ENCODE measurements around the gene PRDX5. TPM values are rescaled to one million over a fixed set of nuclear protein-coding genes. Genes with fewer than 3 reads are reported as not detected.

PRDX5 gene
- total and polyA plus RNA-seq, 2 donors (not counting 1 experiment from before 2014, with no cell fraction given), result 50.4 to 95.5 TPM

- no peaks in the 10 kb centered on the region for H3K27me3 Mint-ChIP-seq
- Histone ChIP-seq H3K36me3 (replicated peaks in 1 of 2; ENCODE audit: control extremely low read depth in 1 of 2, control insufficient read depth in 1 of 2, extremely low read depth in 1 of 2, insufficient read depth in 2 of 2, low read length in 1 of 2) (peaks cover 0 to 7% of the 10 kb centered on the region in 2 experiments), H2AFZ (ENCODE audit: insufficient read depth, low read depth, low read length, poor library complexity, severe bottlenecking) (no peak overlapping the region), H3K9ac (ENCODE audit: low read length) (no peak overlapping the region), H3K27ac (ENCODE audit: low read length in 2 of 2) (no peak overlapping the region), H3K4me1 (ENCODE audit: control insufficient read depth in 2 of 2, insufficient read depth in 2 of 2, low read length in 2 of 2) (peaks cover 8 to 21% of the 10 kb centered on the region in 2 donors), H3K27me3 (replicated peaks in 1 of 4; ENCODE audit: control extremely low read depth in 1 of 4, control insufficient read depth in 3 of 4, insufficient read depth in 4 of 4, low read length in 3 of 4) (no peaks in the 10 kb centered on the region), H3K79me2 (ENCODE audit: control insufficient read depth, insufficient read depth, low read length) (peaks cover 5% of the 10 kb centered on the region), H3K4me2 (replicated peaks; ENCODE audit: low read depth, low read length, poor library complexity, severe bottlenecking) (no peak overlapping the region), H3K4me3 (ENCODE audit: control extremely low read depth in 1 of 5, extremely low read depth in 1 of 5, insufficient read depth in 1 of 5, low read depth in 2 of 5, low read length in 4 of 5) (no peak overlapping the region), H4K20me1 (ENCODE audit: control insufficient read depth, insufficient read depth, low read length, poor library complexity, severe bottlenecking) (no peaks in the 10 kb centered on the region), H3K9me3 (ENCODE audit: control extremely low read depth in 1 of 3, control insufficient read depth in 2 of 3, insufficient read depth in 1 of 3, low read length in 2 of 3) (no peaks in the 10 kb centered on the region)
- 100% methylated on average over 5 of the region's 5 CpGs for WGBS (ENCODE audit: insufficient coverage)
- POLR2A ChIA-PET, result no interaction called here
- intact Hi-C loops (cut with micrococcal nuclease), result no loop called here
- no peak for DNase-seq
- TF ChIP-seq CTCF (IDR thresholded peaks at IDR 0.05), result no peak
- no peak for TF ChIP-seq EZH2 (IDR thresholded peaks at IDR 0.05; ENCODE audit: borderline replicate concordance, insufficient read depth, low read depth, low read length, poor library complexity, severe bottlenecking)
- CTCF ChIA-PET, result interaction anchor here (1.0 kb wide), 1 partner anchor 34 kb away, joined by 4 read pairs; no protein-coding TSS in a partner anchor
- peaks cover 30% of the 10 kb centered on the region for H3K4me1 Mint-ChIP-seq
- no peaks in the 10 kb centered on the region for H3K9me3 Mint-ChIP-seq (ENCODE audit: insufficient read depth)
- H3K27ac Mint-ChIP-seq, result no peak overlapping the region
- no peak overlapping the region for H3K4me3 Mint-ChIP-seq
- no peak for ATAC-seq (ENCODE audit: low read depth)
These were observed 3.6 kb downstream of the PRDX5 start for GRCh38 chr11:64321533-64321932.

GRCh38 chr11:64322925-64323260 is 5.0 kb downstream of the PRDX5 start:
- no peaks in the 10 kb centered on the region for H4K20me1 ChIP-seq (ENCODE audit: control insufficient read depth, insufficient read depth, low read length, poor library complexity, severe bottlenecking)
- POLR2A ChIA-PET, result interaction anchor here (0.6 to 1.8 kb wide), 2 partner anchors 12 to 109 kb away, joined by 7 to 9 read pairs; no protein-coding TSS in a partner anchor

More at GRCh38 chr11:64322925-64323260, 5.0 kb downstream of the PRDX5 start:
- Histone ChIP-seq H2AFZ (ENCODE audit: insufficient read depth, low read depth, low read length, poor library complexity, severe bottlenecking) (no peak overlapping the region), H3K27ac (ENCODE audit: low read length in 2 of 2) (no peak overlapping the region), H3K4me3 (ENCODE audit: control extremely low read depth in 1 of 5, extremely low read depth in 1 of 5, insufficient read depth in 1 of 5, low read depth in 2 of 5, low read length in 4 of 5) (no peak overlapping the region), H3K27me3 (replicated peaks in 1 of 4; ENCODE audit: control extremely low read depth in 1 of 4, control insufficient read depth in 3 of 4, insufficient read depth in 4 of 4, low read length in 3 of 4) (no peaks in the 10 kb centered on the region), H3K9me3 (ENCODE audit: control extremely low read depth in 1 of 3, control insufficient read depth in 2 of 3, insufficient read depth in 1 of 3, low read length in 2 of 3) (no peaks in the 10 kb centered on the region), H3K9ac (ENCODE audit: low read length) (no peak overlapping the region), H3K4me1 (ENCODE audit: control insufficient read depth in 2 of 2, insufficient read depth in 2 of 2, low read length in 2 of 2) (peaks cover 8 to 14% of the 10 kb centered on the region in 2 donors), H3K79me2 (ENCODE audit: control insufficient read depth, insufficient read depth, low read length) (peaks cover 5% of the 10 kb centered on the region), H3K4me2 (replicated peaks; ENCODE audit: low read depth, low read length, poor library complexity, severe bottlenecking) (no peak overlapping the region), H3K36me3 (replicated peaks in 1 of 2; ENCODE audit: control extremely low read depth in 1 of 2, control insufficient read depth in 1 of 2, extremely low read depth in 1 of 2, insufficient read depth in 2 of 2, low read length in 1 of 2) (peaks cover 0 to 7% of the 10 kb centered on the region in 2 experiments)
- CTCF ChIA-PET, result no interaction called here
- Mint-ChIP-seq H3K27ac (no peak overlapping the region), H3K4me3 (no peak overlapping the region), H3K9me3 (ENCODE audit: insufficient read depth) (no peaks in the 10 kb centered on the region), H3K4me1 (peaks cover 20% of the 10 kb centered on the region), H3K27me3 (no peaks in the 10 kb centered on the region)
- TF ChIP-seq CTCF (IDR thresholded peaks at IDR 0.05), result no peak
- no peak for TF ChIP-seq EZH2 (IDR thresholded peaks at IDR 0.05; ENCODE audit: borderline replicate concordance, insufficient read depth, low read depth, low read length, poor library complexity, severe bottlenecking)
- WGBS (ENCODE audit: insufficient coverage), result 96% methylated on average over 4 of the region's 7 CpGs
- ATAC-seq (ENCODE audit: low read depth) (no peak), DNase-seq (no peak)
- intact Hi-C loops (cut with micrococcal nuclease), result no loop called here

All from B cell (primary cell).